T-cell (primary cell): Measurements from ENCODE around the gene CCN5. TPM values are rescaled to one million over a fixed set of nuclear protein-coding genes. Genes with fewer than 3 reads are reported as not detected.

Experiments used
- ATAC-seq, 4 experiments: fragments of 200-7000 bp in 3 of 4; fragments of 150-1000 bp in 1 of 4; cut with Tn5 transposase; replicated peaks in 1 of 4; 1 replicate in 3 of 4; 2 replicates in 1 of 4; pipeline ENCODE4 v1.10.0; 2021; ENCODE audit warnings: moderate library complexity in 3 of 4, mild to moderate bottlenecking in 2 of 4, moderate number of reproducible peaks in 1 of 4
- CTCF ChIA-PET, 2 donors: fragments of 300-600 bp; sonication (Branson Sonifier 250); formaldehyde crosslinking; loops; one replicate each; lab custom pipeline; 2022; ENCODE audit warnings: antibody characterized with exemption in 2 of 2; lab: Charles Lee
- POLR2A ChIA-PET, 2 donors: fragments of 300-600 bp; sonication (Branson Sonifier 250); formaldehyde crosslinking; loops; one replicate each; lab custom pipeline; 2022; ENCODE audit warnings: antibody characterized with exemption in 2 of 2; lab: Charles Lee
- DNase-seq, 35 experiments: peaks; one replicate each; pipeline versions ENCODE4 v3.0.0 to v3.0.0-alpha.2; 2013 to 2023
- H3K27ac ChIP-seq: one replicate; pipeline ENCODE4 v1.5.1; 2013; ENCODE audit warnings: low read length
- H3K27me3 ChIP-seq, 2 experiments: replicated peaks in 1 of 2; 1 replicate in 1 of 2; 2 replicates in 1 of 2; pipeline versions ENCODE4 v1.6.1 to v1.7.0; 2013; ENCODE audit warnings: low read length in 1 of 2, mixed read lengths in 1 of 2; ENCODE audit not compliant: control insufficient read depth in 2 of 2, insufficient read depth in 2 of 2; ENCODE audit errors: extremely low read depth in 1 of 2
- H3K36me3 ChIP-seq, 2 donors: 1 replicate in 1 of 2; 2 replicates in 1 of 2; pipeline versions ENCODE4 v1.6.1 to v1.7.0; 2013; ENCODE audit warnings: low read length in 1 of 2; ENCODE audit not compliant: control insufficient read depth in 2 of 2, insufficient read depth in 1 of 2; ENCODE audit errors: extremely low read depth in 1 of 2
- H3K4me1 ChIP-seq, 2 experiments: 1 replicate in 1 of 2; 2 replicates in 1 of 2; pipeline versions ENCODE4 v1.6.1 to v1.7.0; 2013; ENCODE audit warnings: low read length in 2 of 2, mixed read lengths in 1 of 2; ENCODE audit not compliant: insufficient read depth in 2 of 2, control insufficient read depth in 1 of 2; ENCODE audit errors: extremely low read depth in 1 of 2
- H3K4me3 ChIP-seq, 2 donors: 1 replicate in 1 of 2; 2 replicates in 1 of 2; pipeline versions ENCODE4 v1.5.1 to v1.7.0; 2013; ENCODE audit warnings: mild to moderate bottlenecking in 2 of 2, low read length in 1 of 2, moderate library complexity in 1 of 2; ENCODE audit not compliant: control insufficient read depth in 1 of 2; ENCODE audit errors: extremely low read depth in 1 of 2
- H3K9me3 ChIP-seq: 2 replicates; pipeline ENCODE4 v1.7.0; 2013
- H3K27ac Mint-ChIP-seq, 2 donors: one replicate each; pipeline ENCODE4 v1.8.0; 2020 to 2021; ENCODE audit warnings: mild to moderate bottlenecking in 2 of 2, mixed read lengths in 2 of 2
- H3K27me3 Mint-ChIP-seq, 2 donors: one replicate each; pipeline ENCODE4 v1.8.0; 2021 to 2022; ENCODE audit warnings: mixed read lengths in 2 of 2
- H3K36me3 Mint-ChIP-seq: one replicate; pipeline ENCODE4 v1.8.0; 2021; ENCODE audit warnings: mixed read lengths
- H3K4me1 Mint-ChIP-seq, 3 donors: one replicate each; pipeline ENCODE4 v1.8.0; 2020 to 2022; ENCODE audit warnings: mixed read lengths in 3 of 3, mild to moderate bottlenecking in 1 of 3
- H3K4me3 Mint-ChIP-seq, 3 donors: one replicate each; pipeline ENCODE4 v1.8.0; 2020 to 2022; ENCODE audit warnings: mild to moderate bottlenecking in 3 of 3, mixed read lengths in 3 of 3, moderate library complexity in 3 of 3
- H3K9me3 Mint-ChIP-seq, 3 donors: one replicate each; pipeline ENCODE4 v1.8.0; 2020 to 2022; ENCODE audit warnings: mixed read lengths in 3 of 3
- WGBS: methylation state at CpG from one replicate; pipeline ENCODE4 v1.1.5; 2013; ENCODE audit warnings: missing lambda C conversion rate; ENCODE audit not compliant: insufficient coverage; 5-methylcytosine and 5-hydroxymethylcytosine counted together
- total RNA-seq, 35 experiments: library from RNA in 6 of 35; stranded (reverse) in 6 of 35; fragments of 120-200 nt in 1 of 35; gene quantifications; one replicate each; pipeline versions ENCODE4 v1.2.1 to v1.2.4 and lab custom pipeline; 2013 to 2026

CCN5 gene
- total RNA-seq, 5 donors from 2014 or later (not counting 1 experiment from before 2014, with no cell fraction given) = 0.13 to 0.41 (median 0.29) TPM; not detected in 2

- ChIA-PET CTCF (no interaction called here), POLR2A (no interaction called here)
- H3K27ac Mint-ChIP-seq = no peak overlapping the region
- H3K36me3 Mint-ChIP-seq = no peaks in the 10 kb centered on the region
- H3K4me1 ChIP-seq = no peaks in the 10 kb centered on the region
- H3K9me3 ChIP-seq = no peaks in the 10 kb centered on the region
- peaks cover 0 to 4% of the 10 kb centered on the region in 2 donors for H3K27me3 Mint-ChIP-seq
- DNase-seq = no peak
- H3K27me3 ChIP-seq = peaks cover 0 to 23% of the 10 kb centered on the region in 2 experiments
- H3K4me3 Mint-ChIP-seq = no peak overlapping the region
- H3K4me1 Mint-ChIP-seq = no peaks in the 10 kb centered on the region
- H3K4me3 ChIP-seq = no peak overlapping the region
- no peak for ATAC-seq
- no peak overlapping the region for H3K27ac ChIP-seq
- no peaks in the 10 kb centered on the region for H3K36me3 ChIP-seq
- H3K9me3 Mint-ChIP-seq = no peaks in the 10 kb centered on the region
- no CpG with 5 or more reads among the region's 4 CpGs for WGBS
Measured at GRCh38 chr20:44704551-44704971, 10.6 kb upstream of the CCN5 start.

GRCh38 chr20:44705364-44706094 is 9.6 kb upstream of the CCN5 start:
- CTCF ChIA-PET = no interaction called here
- peaks cover 0 to 4% of the 10 kb centered on the region in 2 donors for H3K27me3 Mint-ChIP-seq
- WGBS = 77% methylated on average over 3 of the region's 4 CpGs

GRCh38 chr20:44706301-44707017 is 8.7 kb upstream of the CCN5 start:
- peaks cover 0 to 22% of the 10 kb centered on the region in 2 experiments for H3K27me3 ChIP-seq
- no peaks in the 10 kb centered on the region for H3K9me3 Mint-ChIP-seq
- POLR2A ChIA-PET = no interaction called here

More at GRCh38 chr20:44705364-44706094, 9.6 kb upstream of the CCN5 start:
- no peaks in the 10 kb centered on the region for H3K36me3 Mint-ChIP-seq
- H3K27me3 ChIP-seq = peaks cover 0 to 23% of the 10 kb centered on the region in 2 experiments
- H3K9me3 ChIP-seq = no peaks in the 10 kb centered on the region
- no peaks in the 10 kb centered on the region for H3K36me3 ChIP-seq
- ATAC-seq (no peak), DNase-seq (no peak)
- H3K9me3 Mint-ChIP-seq = no peaks in the 10 kb centered on the region
- no peak overlapping the region for H3K27ac ChIP-seq
- H3K4me3 Mint-ChIP-seq = no peak overlapping the region
- no peaks in the 10 kb centered on the region for H3K4me1 Mint-ChIP-seq
- no peak overlapping the region for H3K4me3 ChIP-seq
- H3K4me1 ChIP-seq = no peaks in the 10 kb centered on the region
- POLR2A ChIA-PET = no interaction called here
- H3K27ac Mint-ChIP-seq = no peak overlapping the region

GRCh38 chr20:44707018-44707579 is 8.1 kb upstream of the CCN5 start:
- H3K4me1 Mint-ChIP-seq = no peaks in the 10 kb centered on the region
- H3K36me3 Mint-ChIP-seq = no peaks in the 10 kb centered on the region
- WGBS = 83% methylated on average over 1 of the region's 5 CpGs
- no peak overlapping the region for H3K4me3 Mint-ChIP-seq
- Histone ChIP-seq H3K9me3 (no peaks in the 10 kb centered on the region), H3K4me1 (no peaks in the 10 kb centered on the region), H3K27ac (no peak overlapping the region), H3K27me3 (peaks cover 0 to 20% of the 10 kb centered on the region in 2 experiments), H3K4me3 (no peak overlapping the region), H3K36me3 (no peaks in the 10 kb centered on the region)
- H3K27ac Mint-ChIP-seq = no peak overlapping the region
- no peaks in the 10 kb centered on the region for H3K9me3 Mint-ChIP-seq
- no peak for DNase-seq
- H3K27me3 Mint-ChIP-seq = peaks cover 0 to 4% of the 10 kb centered on the region in 2 donors
- ChIA-PET CTCF (no interaction called here), POLR2A (no interaction called here)
- ATAC-seq = no peak

More at GRCh38 chr20:44706301-44707017, 8.7 kb upstream of the CCN5 start:
- Mint-ChIP-seq H3K27ac (no peak overlapping the region), H3K36me3 (no peaks in the 10 kb centered on the region), H3K4me1 (no peaks in the 10 kb centered on the region), H3K4me3 (no peak overlapping the region), H3K27me3 (peaks cover 0 to 4% of the 10 kb centered on the region in 2 donors)
- CTCF ChIA-PET = no interaction called here
- WGBS = 76% methylated on average over 9 of the region's 10 CpGs
- Histone ChIP-seq H3K9me3 (no peaks in the 10 kb centered on the region), H3K4me1 (no peaks in the 10 kb centered on the region), H3K27ac (no peak overlapping the region), H3K36me3 (no peaks in the 10 kb centered on the region), H3K4me3 (no peak overlapping the region)
- ATAC-seq (no peak), DNase-seq (no peak)

- POLR2A ChIA-PET = interaction anchor here in 1 of 2 donors (0.6 to 0.7 kb wide), 2 partner anchors 104 to 459 kb away, joined by 3 to 5 read pairs; no protein-coding TSS in a partner anchor
Measured at GRCh38 chr20:44709380-44709779, 5.8 kb upstream of the CCN5 start.

GRCh38 chr20:44709797-44710196 is 5.4 kb upstream of the CCN5 start:
- WGBS = 89% methylated on average over 7 of the region's 9 CpGs
- DNase-seq = no peak
- CTCF ChIA-PET = no interaction called here

More at GRCh38 chr20:44709380-44709779, 5.8 kb upstream of the CCN5 start:
- CTCF ChIA-PET = no interaction called here
- Histone ChIP-seq H3K27me3 (peaks cover 0 to 6% of the 10 kb centered on the region in 2 experiments), H3K4me3 (no peak overlapping the region), H3K9me3 (no peaks in the 10 kb centered on the region), H3K4me1 (no peaks in the 10 kb centered on the region), H3K36me3 (no peaks in the 10 kb centered on the region), H3K27ac (no peak overlapping the region)
- ATAC-seq = no peak
- Mint-ChIP-seq H3K4me3 (no peak overlapping the region), H3K4me1 (peaks cover 0 to under 1% (median 0%) of the 10 kb centered on the region in 3 donors), H3K9me3 (no peaks in the 10 kb centered on the region), H3K27ac (no peak overlapping the region), H3K36me3 (no peaks in the 10 kb centered on the region), H3K27me3 (peaks cover 0 to 4% of the 10 kb centered on the region in 2 donors)
- WGBS = 68% methylated on average over 3 of the region's 11 CpGs
- no peak for DNase-seq

More at GRCh38 chr20:44709797-44710196, 5.4 kb upstream of the CCN5 start:
- POLR2A ChIA-PET = interaction anchor here in 1 of 2 donors (0.6 to 0.7 kb wide), 2 partner anchors 105 to 458 kb away, joined by 3 to 5 read pairs; no protein-coding TSS in a partner anchor
- Histone ChIP-seq H3K36me3 (no peaks in the 10 kb centered on the region), H3K27ac (no peak overlapping the region), H3K9me3 (no peaks in the 10 kb centered on the region), H3K4me3 (no peak overlapping the region), H3K4me1 (no peaks in the 10 kb centered on the region), H3K27me3 (peaks cover 0 to 6% of the 10 kb centered on the region in 2 experiments)
- Mint-ChIP-seq H3K27me3 (peaks cover 0 to 4% of the 10 kb centered on the region in 2 donors), H3K9me3 (no peaks in the 10 kb centered on the region), H3K4me3 (no peak overlapping the region), H3K36me3 (no peaks in the 10 kb centered on the region), H3K27ac (no peak overlapping the region), H3K4me1 (peaks cover 0 to 2% (median 0%) of the 10 kb centered on the region in 3 donors)
- ATAC-seq = no peak
